ENCODE results near the gene GCA. TPM values are rescaled to one million over a fixed set of nuclear protein-coding genes. Genes with fewer than 3 reads are reported as not detected.

The GCA gene
- total RNA-seq, 1 donor from 2014 or later, result 45.1 TPM

DNA sequence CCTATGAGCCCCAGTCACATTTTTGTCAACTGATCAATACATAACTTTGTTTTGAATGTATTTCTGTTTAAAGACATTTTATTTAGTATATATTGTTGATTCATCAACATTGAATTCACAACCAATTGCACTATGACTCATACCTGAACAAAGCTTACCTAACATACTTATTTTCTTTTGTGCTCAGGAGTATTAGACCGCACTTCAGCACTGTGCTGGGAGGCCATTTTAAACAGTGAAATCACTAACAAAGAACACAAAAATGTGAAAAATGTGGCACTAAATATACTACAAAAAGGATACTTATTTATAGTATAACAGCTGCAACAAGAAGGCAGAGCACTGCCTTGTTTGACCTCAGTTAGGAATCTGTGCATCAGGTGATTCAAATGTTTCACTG lies 13.1 kb upstream of the GCA start:
- Histone ChIP-seq H3K36me3 (no peaks in the 10 kb centered on the region), H3K27me3 (no peaks in the 10 kb centered on the region), H3K9me3 (no peaks in the 10 kb centered on the region), H3K4me1 (no peaks in the 10 kb centered on the region), H3K4me3 (no peak overlapping the region), H3K27ac (no peak overlapping the region)
- no peak for DNase-seq (ENCODE audit: low spot score in 2 of 2)
- TF ChIP-seq, protein P1, sequence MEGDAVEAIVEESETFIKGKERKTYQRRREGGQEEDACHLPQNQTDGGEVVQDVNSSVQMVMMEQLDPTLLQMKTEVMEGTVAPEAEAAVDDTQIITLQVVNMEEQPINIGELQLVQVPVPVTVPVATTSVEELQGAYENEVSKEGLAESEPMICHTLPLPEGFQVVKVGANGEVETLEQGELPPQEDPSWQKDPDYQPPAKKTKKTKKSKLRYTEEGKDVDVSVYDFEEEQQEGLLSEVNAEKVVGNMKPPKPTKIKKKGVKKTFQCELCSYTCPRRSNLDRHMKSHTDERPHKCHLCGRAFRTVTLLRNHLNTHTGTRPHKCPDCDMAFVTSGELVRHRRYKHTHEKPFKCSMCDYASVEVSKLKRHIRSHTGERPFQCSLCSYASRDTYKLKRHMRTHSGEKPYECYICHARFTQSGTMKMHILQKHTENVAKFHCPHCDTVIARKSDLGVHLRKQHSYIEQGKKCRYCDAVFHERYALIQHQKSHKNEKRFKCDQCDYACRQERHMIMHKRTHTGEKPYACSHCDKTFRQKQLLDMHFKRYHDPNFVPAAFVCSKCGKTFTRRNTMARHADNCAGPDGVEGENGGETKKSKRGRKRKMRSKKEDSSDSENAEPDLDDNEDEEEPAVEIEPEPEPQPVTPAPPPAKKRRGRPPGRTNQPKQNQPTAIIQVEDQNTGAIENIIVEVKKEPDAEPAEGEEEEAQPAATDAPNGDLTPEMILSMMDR (IDR thresholded peaks at IDR 0.05), result no peak
- intact Hi-C loops (cut with DNase I), result no loop called here

DNA sequence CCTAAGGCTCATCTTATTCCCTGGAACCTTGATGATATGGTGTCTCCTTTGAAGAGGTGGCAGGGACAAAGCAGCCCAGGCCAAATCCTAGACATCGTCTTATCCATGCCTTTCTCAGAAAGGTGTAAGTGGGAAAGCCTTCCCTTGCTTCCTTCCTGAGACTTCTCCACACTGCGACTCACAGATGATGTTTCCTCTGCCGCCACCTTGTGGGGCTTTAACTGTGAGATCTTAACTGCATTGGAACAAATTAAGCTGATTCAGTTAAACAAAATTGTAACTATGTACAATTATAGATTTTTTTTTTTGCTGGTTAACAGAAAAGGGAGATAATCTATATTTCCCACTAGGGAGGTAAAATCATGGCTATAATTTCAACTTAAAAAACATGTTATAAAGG lies 10.0 kb upstream of the GCA start:
- Histone ChIP-seq H3K27me3 (no peaks in the 10 kb centered on the region), H3K9me3 (no peaks in the 10 kb centered on the region), H3K36me3 (no peaks in the 10 kb centered on the region), H3K4me3 (no peak overlapping the region), H3K27ac (no peak overlapping the region), H3K4me1 (no peaks in the 10 kb centered on the region)
- DNase-seq (ENCODE audit: low spot score in 2 of 2), result no peak
- intact Hi-C loops (cut with DNase I), result no loop called here
- TF ChIP-seq, protein P1 (IDR thresholded peaks at IDR 0.05), result peak in 2 of 3 experiments; percentile 18 to 40

DNA sequence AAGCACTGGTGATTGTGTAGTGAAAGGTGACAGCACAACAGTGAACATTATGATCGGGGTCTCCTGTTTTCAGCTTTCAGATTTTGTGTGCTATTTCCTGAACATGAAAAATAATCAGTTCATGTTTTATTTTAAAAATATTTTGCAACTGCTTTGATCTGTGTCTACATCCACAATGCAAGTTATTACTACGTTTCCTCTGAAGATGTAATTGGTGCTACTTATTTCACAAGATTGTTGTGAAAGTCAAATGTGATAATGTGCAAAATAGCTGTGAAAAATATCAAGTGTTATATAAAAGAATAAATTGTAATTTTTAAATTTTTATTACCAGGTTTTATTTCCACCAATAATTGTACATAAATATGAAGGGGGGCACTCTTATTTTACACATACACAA lies 6.1 kb upstream of the GCA start:
- intact Hi-C loops (cut with DNase I), result no loop called here

DNA sequence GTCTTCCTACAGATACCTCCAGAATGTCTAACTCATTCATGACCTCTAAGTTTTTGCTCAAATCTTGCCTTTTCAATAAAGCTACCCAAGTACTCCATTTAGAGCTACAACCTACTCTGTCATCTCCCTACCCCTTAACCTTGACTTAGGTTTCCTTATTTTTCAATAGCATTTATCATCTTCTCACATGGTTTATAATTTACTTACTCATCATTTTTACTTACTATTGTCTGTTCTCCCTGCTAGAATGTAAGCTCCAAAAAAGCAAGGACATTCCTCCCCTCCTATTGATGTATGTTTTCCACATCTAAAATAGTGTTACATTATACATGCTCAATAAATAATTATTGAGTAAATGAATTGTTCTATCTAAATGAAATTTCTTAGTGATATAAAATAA lies 3.1 kb upstream of the GCA start:
- Histone ChIP-seq H3K4me3 (no peak overlapping the region), H3K4me1 (no peaks in the 10 kb centered on the region), H3K27me3 (no peaks in the 10 kb centered on the region), H3K9me3 (no peaks in the 10 kb centered on the region), H3K27ac (no peak overlapping the region), H3K36me3 (no peaks in the 10 kb centered on the region)
- intact Hi-C loops (cut with DNase I), result no loop called here
- DNase-seq (ENCODE audit: low spot score in 2 of 2), result no peak
- TF ChIP-seq, protein P1 (IDR thresholded peaks at IDR 0.05), result no peak

More for the DNA sequence above, 6.1 kb upstream of the GCA start:
- Histone ChIP-seq H3K9me3 (no peaks in the 10 kb centered on the region), H3K4me1 (no peaks in the 10 kb centered on the region), H3K36me3 (no peaks in the 10 kb centered on the region), H3K27me3 (no peaks in the 10 kb centered on the region), H3K4me3 (no peak overlapping the region), H3K27ac (no peak overlapping the region)
- TF ChIP-seq, protein P1 (IDR thresholded peaks at IDR 0.05), result no peak
- DNase-seq (ENCODE audit: low spot score in 2 of 2), result no peak

DNA sequence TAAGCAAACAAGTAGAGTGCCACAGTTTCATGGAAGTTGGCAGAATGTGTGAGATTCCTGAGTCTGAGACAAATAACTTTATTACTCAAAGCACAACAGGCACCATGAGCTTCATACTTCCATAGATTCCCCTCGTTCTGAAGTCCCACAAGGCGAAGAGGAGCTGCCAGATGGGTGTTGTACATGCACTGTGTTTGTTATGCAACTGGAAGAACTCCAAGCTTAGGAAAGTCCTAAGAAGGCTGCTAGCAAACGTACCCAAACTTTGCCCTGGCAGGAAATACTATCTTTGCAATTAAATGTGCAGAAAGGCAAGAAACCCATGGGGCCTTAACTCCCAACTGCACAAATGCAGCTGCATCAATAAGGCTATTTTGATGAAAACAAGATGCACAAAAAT lies 1.6 kb upstream of the GCA start:
- no peaks in the 10 kb centered on the region for H3K27me3 ChIP-seq
- TF ChIP-seq, protein P1 (IDR thresholded peaks at IDR 0.05), result no peak
- H3K27ac ChIP-seq, result no peak overlapping the region
- H3K36me3 ChIP-seq, result no peaks in the 10 kb centered on the region
- DNase-seq (ENCODE audit: low spot score in 2 of 2), result no peak
- intact Hi-C loops (cut with DNase I), result loop anchor here (2.0 kb wide), 1 partner anchor 24 kb away; the partner anchor contains the start of gene IFIH1
- no peaks in the 10 kb centered on the region for H3K9me3 ChIP-seq
- H3K4me1 ChIP-seq, result no peaks in the 10 kb centered on the region
- H3K4me3 ChIP-seq, result no peak overlapping the region

DNA sequence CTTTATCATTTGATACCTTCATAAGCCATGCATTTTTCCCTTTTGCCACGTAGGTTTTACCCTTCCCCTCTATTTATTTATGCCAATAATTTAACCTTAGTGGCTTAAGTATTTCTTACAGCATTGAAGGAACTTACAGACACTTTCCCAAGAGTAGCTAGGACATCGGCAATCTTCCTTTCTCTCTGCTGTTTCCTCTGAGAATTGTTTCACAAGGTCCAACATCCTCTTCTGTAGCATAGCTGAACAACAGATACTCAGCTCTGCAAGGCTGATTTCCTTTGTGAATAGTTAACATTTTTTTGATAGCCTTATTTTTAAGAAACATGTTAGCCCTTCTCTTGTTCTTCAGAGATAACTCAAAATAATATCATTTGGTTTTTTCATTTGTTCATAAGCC lies 1.1 kb upstream of the GCA start:
- no peaks in the 10 kb centered on the region for H3K27me3 ChIP-seq
- intact Hi-C loops (cut with DNase I), result loop anchor here (2.0 kb wide), 1 partner anchor 24 kb away; the partner anchor contains the start of gene IFIH1
- no peak overlapping the region for H3K27ac ChIP-seq
- H3K9me3 ChIP-seq, result no peaks in the 10 kb centered on the region
- no peaks in the 10 kb centered on the region for H3K36me3 ChIP-seq
- H3K4me1 ChIP-seq, result no peaks in the 10 kb centered on the region
- DNase-seq (ENCODE audit: low spot score in 2 of 2), result no peak
- TF ChIP-seq, protein P1 (IDR thresholded peaks at IDR 0.05), result no peak
- H3K4me3 ChIP-seq, result no peak overlapping the region
